Stimulated activated CD8-positive, alpha-beta memory T cell treated with anti-CD3 and anti-CD28 coated beads, Interleukin-4, amount 100 ng/mL, for 1 hour (primary cell): ENCODE results near the gene EGFL7.

Experiments used
- DNase-seq, 2 donors: peaks; one replicate each; pipeline ENCODE4 v3.0.0-alpha.2; 2020; ENCODE audit warnings: low read depth in 2 of 2, low spot score in 1 of 2

Gene EGFL7

GRCh38 chr9:136671646-136672430 is 9.1 kb downstream of the EGFL7 start:
- no peak for DNase-seq

GRCh38 chr9:136672431-136673087 is 9.8 kb downstream of the EGFL7 start:
- DNase-seq: no peak

- no peak for DNase-seq
These were observed 10.6 kb downstream of the EGFL7 start for GRCh38 chr9:136673088-136673974.

GRCh38 chr9:136673975-136674785 is 11.5 kb downstream of the EGFL7 start:
- DNase-seq: no peak

GRCh38 chr9:136674786-136675349 is 12.2 kb downstream of the EGFL7 start:
- no peak for DNase-seq

GRCh38 chr9:136675477-136676296 is 13.0 kb downstream of the EGFL7 start:
- no peak for DNase-seq

GRCh38 chr9:136676297-136676794 is 13.6 kb downstream of the EGFL7 start:
- DNase-seq: no peak

- DNase-seq: no peak
These were observed 14.4 kb downstream of the EGFL7 start for GRCh38 chr9:136676920-136677686.

- DNase-seq: no peak
These were observed 15.3 kb downstream of the EGFL7 start for GRCh38 chr9:136678034-136678433.

- no peak for DNase-seq
These were observed 15.9 kb downstream of the EGFL7 start for GRCh38 chr9:136678624-136679023.

GRCh38 chr9:136679431-136679941 is 16.8 kb downstream of the EGFL7 start:
- DNase-seq: no peak

GRCh38 chr9:136681029-136681428 is 18.3 kb downstream of the EGFL7 start:
- no peak for DNase-seq

- DNase-seq: no peak
These were observed 19.4 kb downstream of the EGFL7 start for GRCh38 chr9:136681945-136682699.

- DNase-seq: no peak
These were observed 20.0 kb downstream of the EGFL7 start for GRCh38 chr9:136682710-136683109.

- DNase-seq: no peak
These were observed 20.5 kb downstream of the EGFL7 start for GRCh38 chr9:136683173-136683745.

- DNase-seq: no peak
These were observed 21.0 kb downstream of the EGFL7 start for GRCh38 chr9:136683755-136684154.

GRCh38 chr9:136684339-136684738 is 21.6 kb downstream of the EGFL7 start:
- no peak for DNase-seq
